Measurements from ENCODE around the gene CERK.

GRCh38 chr22:46652847-46653331 lies 85.2 kb downstream of the CERK start:
- TF ChIP-seq CTCF (IDR thresholded peaks at IDR 0.05; ENCODE audit: control extremely low read depth in 1 of 3, insufficient read depth in 1 of 3, low read depth in 1 of 3, low read length in 3 of 3) = no peak
- TF ChIP-seq ATF3 (IDR thresholded peaks at IDR 0.05; ENCODE audit: insufficient read depth, low read depth, low read length) = no peak
- TF ChIP-seq E2F6 (IDR thresholded peaks at IDR 0.05) = no peak
- no peak for TF ChIP-seq RXRA (IDR thresholded peaks at IDR 0.05; ENCODE audit: insufficient read depth, low read depth, low read length)

All from H1 (cell line).